NB4 (cell line): ENCODE data around the gene CNNM2.

Source experiments
- MYC ChIP-seq: IDR thresholded peaks from 2 replicates; pipeline ENCODE4 v1.6.1; 2011; ENCODE audit warnings: low read depth, low read length
- POLR2A ChIP-seq: IDR thresholded peaks from 2 replicates; pipeline ENCODE4 v1.6.1; 2011; ENCODE audit warnings: mild to moderate bottlenecking; ENCODE audit not compliant: insufficient read length; ENCODE audit errors: extremely low read depth
- TF ChIP-seq, protein P1 (sequence below): IDR thresholded peaks from one replicate; pipeline ENCODE4 v1.5.1; 2012; ENCODE audit warnings: low read depth, low read length
- TF ChIP-seq, protein P2 (sequence below): IDR thresholded peaks from 2 replicates; pipeline ENCODE4 v1.6.1; 2011; ENCODE audit warnings: low read depth, low read length

DNA sequence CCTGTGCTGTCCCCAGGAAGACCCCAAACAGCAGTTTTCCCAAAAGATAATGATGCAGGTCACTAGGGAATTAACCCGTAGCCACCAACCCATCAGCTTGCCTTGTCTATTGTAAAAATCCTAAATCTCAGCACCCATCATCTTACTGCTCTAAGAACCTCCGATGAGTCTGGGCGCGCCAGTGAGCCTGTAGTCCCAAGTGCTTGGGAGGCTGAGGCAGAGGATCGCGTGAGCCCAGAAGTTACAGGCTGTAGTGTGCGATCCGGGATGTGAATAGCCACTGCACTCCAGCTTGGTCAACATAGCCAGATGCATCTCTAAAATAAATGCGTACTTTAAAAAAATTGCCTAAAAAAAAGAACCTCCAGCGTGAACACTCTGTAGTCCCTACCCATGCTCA lies 47.9 kb upstream of the CNNM2 start:
- TF ChIP-seq, protein P1, sequence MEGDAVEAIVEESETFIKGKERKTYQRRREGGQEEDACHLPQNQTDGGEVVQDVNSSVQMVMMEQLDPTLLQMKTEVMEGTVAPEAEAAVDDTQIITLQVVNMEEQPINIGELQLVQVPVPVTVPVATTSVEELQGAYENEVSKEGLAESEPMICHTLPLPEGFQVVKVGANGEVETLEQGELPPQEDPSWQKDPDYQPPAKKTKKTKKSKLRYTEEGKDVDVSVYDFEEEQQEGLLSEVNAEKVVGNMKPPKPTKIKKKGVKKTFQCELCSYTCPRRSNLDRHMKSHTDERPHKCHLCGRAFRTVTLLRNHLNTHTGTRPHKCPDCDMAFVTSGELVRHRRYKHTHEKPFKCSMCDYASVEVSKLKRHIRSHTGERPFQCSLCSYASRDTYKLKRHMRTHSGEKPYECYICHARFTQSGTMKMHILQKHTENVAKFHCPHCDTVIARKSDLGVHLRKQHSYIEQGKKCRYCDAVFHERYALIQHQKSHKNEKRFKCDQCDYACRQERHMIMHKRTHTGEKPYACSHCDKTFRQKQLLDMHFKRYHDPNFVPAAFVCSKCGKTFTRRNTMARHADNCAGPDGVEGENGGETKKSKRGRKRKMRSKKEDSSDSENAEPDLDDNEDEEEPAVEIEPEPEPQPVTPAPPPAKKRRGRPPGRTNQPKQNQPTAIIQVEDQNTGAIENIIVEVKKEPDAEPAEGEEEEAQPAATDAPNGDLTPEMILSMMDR: no peak
- TF ChIP-seq POLR2A (no peak), MYC (no peak)
- TF ChIP-seq, protein P2, sequence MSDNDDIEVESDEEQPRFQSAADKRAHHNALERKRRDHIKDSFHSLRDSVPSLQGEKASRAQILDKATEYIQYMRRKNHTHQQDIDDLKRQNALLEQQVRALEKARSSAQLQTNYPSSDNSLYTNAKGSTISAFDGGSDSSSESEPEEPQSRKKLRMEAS: no peak
